ENCODE results near the gene SUMO3.

DNA sequence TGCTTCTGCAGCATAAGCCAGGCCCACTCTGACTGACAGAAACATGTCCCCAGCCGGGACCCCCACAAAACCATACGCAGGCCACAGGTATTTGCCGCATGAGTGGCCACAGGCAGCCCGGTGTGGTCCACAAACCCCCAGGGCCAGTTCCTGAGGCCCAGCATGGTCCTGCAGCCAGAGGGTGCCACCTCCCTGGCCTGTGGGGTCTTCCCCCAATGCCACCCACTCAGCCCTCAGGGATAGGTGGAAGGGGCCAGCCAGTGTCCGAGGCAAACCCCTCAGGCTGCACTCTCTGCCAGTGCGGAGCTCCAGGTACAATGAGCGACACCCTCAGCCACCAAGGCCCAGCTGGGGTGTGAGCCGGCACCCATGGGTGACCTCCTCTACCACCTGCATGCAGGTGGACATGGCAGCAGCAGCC, 59.7 kb downstream of the SUMO3 start:
- TF ChIP-seq, protein P1, sequence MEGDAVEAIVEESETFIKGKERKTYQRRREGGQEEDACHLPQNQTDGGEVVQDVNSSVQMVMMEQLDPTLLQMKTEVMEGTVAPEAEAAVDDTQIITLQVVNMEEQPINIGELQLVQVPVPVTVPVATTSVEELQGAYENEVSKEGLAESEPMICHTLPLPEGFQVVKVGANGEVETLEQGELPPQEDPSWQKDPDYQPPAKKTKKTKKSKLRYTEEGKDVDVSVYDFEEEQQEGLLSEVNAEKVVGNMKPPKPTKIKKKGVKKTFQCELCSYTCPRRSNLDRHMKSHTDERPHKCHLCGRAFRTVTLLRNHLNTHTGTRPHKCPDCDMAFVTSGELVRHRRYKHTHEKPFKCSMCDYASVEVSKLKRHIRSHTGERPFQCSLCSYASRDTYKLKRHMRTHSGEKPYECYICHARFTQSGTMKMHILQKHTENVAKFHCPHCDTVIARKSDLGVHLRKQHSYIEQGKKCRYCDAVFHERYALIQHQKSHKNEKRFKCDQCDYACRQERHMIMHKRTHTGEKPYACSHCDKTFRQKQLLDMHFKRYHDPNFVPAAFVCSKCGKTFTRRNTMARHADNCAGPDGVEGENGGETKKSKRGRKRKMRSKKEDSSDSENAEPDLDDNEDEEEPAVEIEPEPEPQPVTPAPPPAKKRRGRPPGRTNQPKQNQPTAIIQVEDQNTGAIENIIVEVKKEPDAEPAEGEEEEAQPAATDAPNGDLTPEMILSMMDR (IDR thresholded peaks at IDR 0.05): no peak
- no peak for TF ChIP-seq ZFX (IDR thresholded peaks at IDR 0.05; ENCODE audit: borderline replicate concordance)

Data from 22Rv1 (cell line).